HCT116 (cell line): ENCODE data around the gene PYCR2. TPM values are rescaled to one million over a fixed set of nuclear protein-coding genes. Genes with fewer than 3 reads are reported as not detected.
A peak's percentile ranks its signal among the peaks of the same experiment; 100 is the strongest.

Experiments
- ATAC-seq: fragments of 200-7000 bp; cut with Tn5 transposase; 2 replicates; pipeline ENCODE4 v1.9.1; 2020; ENCODE audit warnings: mild to moderate bottlenecking, moderate library complexity
- BruUV-seq: library from RNA; stranded (reverse); fragments of 400-500 nt; replicated peaks from 2 replicates; lab custom pipeline; 2021; lab: Mats Ljungman, UMichigan
- CTCF ChIA-PET: fragments of 300-600 bp; sonication (Branson Sonifier 250); formaldehyde crosslinking; loops from one replicate; lab custom pipeline; 2021; ENCODE audit warnings: antibody characterized with exemption; lab: Charles Lee
- POLR2A ChIA-PET: fragments of 300-600, 350-600 bp; sonication (Branson Sonifier 250); formaldehyde crosslinking; loops from one replicate; lab custom pipeline; 2021; ENCODE audit warnings: antibody characterized with exemption; lab: Charles Lee
- RAD21 ChIA-PET, 2 experiments: fragments of 300-600 bp; sonication (Branson Sonifier 250); formaldehyde crosslinking; loops; one replicate each; lab custom pipeline; 2023; ENCODE audit warnings: low total read pairs in 2 of 2; ENCODE audit not compliant: uncharacterized antibody in 2 of 2, unreplicated experiment in 2 of 2, low non-redundant PET in 1 of 2; lab: Charles Lee
- DNase-seq: peaks from one replicate; pipeline ENCODE4 v3.0.0-alpha.2; 2010; ENCODE audit warnings: low read depth, low spot score
- H2AFZ ChIP-seq: fragments of 200-600 bp; shearing (Covaris generic), sonication (generic); 2 replicates; pipeline ENCODE4 v1.6.1; 2017; ENCODE audit warnings: low read depth, mixed run types, mixed read lengths, antibody characterized with exemption, low read length; ENCODE audit not compliant: poor library complexity, severe bottlenecking
- H3K27ac ChIP-seq: 2 replicates; pipeline ENCODE4 v1.5.1; 2012; ENCODE audit warnings: low read depth, low read length
- H3K27me3 ChIP-seq: fragments of 200-600 bp; sonication (generic); 2 replicates; pipeline ENCODE4 v1.6.1; 2016; ENCODE audit warnings: mixed run types, low read length, mixed read lengths; ENCODE audit not compliant: insufficient read depth
- H3K36me3 ChIP-seq, 2 experiments: fragments of 200-500 bp in 1 of 2; fragments of 200-600 bp in 1 of 2; sonication (Bioruptor generic) in 1 of 2; sonication (generic) in 1 of 2; 2 replicates each; pipeline versions ENCODE4 v1.5.1 to v1.6.1; 2014 to 2016; ENCODE audit warnings: low read length in 2 of 2, inconsistent platforms in 1 of 2, mixed read lengths in 1 of 2, mixed run types in 1 of 2; ENCODE audit not compliant: insufficient read depth in 2 of 2, control insufficient read depth in 1 of 2
- H3K4me1 ChIP-seq, 2 experiments: fragments of 200-600 bp in 1 of 2; sonication (generic) in 1 of 2; 2 replicates each; pipeline versions ENCODE4 v1.5.1 to v1.6.1; 2012 to 2017; ENCODE audit warnings: low read length in 2 of 2, inconsistent platforms in 1 of 2, mild to moderate bottlenecking in 1 of 2, mixed read lengths in 1 of 2, mixed run types in 1 of 2, moderate library complexity in 1 of 2; ENCODE audit not compliant: insufficient read depth in 2 of 2, control insufficient read depth in 1 of 2
- H3K4me2 ChIP-seq: fragments of 200-600 bp; sonication (generic); 2 replicates; pipeline ENCODE4 v1.6.1; 2017; ENCODE audit warnings: mixed run types, low read length, mixed read lengths
- H3K4me3 ChIP-seq, 2 experiments: fragments of 200-600 bp in 1 of 2; sonication (generic) in 1 of 2; replicated peaks in 1 of 2; 2 replicates each; pipeline ENCODE4 v1.5.1; 2011 to 2016; ENCODE audit warnings: low read length in 2 of 2, control low read depth in 1 of 2, low read depth in 1 of 2, mild to moderate bottlenecking in 1 of 2, mixed read lengths in 1 of 2, mixed run types in 1 of 2
- H3K79me2 ChIP-seq: fragments of 200-600 bp; sonication (generic); 2 replicates; pipeline ENCODE4 v1.6.1; 2017; ENCODE audit warnings: mild to moderate bottlenecking, mixed run types, low read length, moderate library complexity, mixed read lengths; ENCODE audit not compliant: insufficient read depth
- H3K9ac ChIP-seq: fragments of 200-600 bp; sonication (generic); 2 replicates; pipeline ENCODE4 v1.6.1; 2016; ENCODE audit warnings: low read length, mixed read lengths
- H3K9me2 ChIP-seq: fragments of 200-600 bp; sonication (generic), shearing (Covaris generic); 2 replicates; pipeline ENCODE4 v1.6.1; 2017; ENCODE audit warnings: mixed run types, mild to moderate bottlenecking, moderate library complexity; ENCODE audit not compliant: insufficient read depth
- H3K9me3 ChIP-seq, 2 experiments: fragments of 200-500 bp in 1 of 2; fragments of 200-600 bp in 1 of 2; sonication (Bioruptor generic) in 1 of 2; sonication (generic) in 1 of 2; 2 replicates each; pipeline ENCODE4 v1.6.1; 2014 to 2017; ENCODE audit warnings: low read length in 2 of 2, mixed read lengths in 2 of 2, inconsistent platforms in 1 of 2, low read depth in 1 of 2, mild to moderate bottlenecking in 1 of 2, mixed run types in 1 of 2, moderate library complexity in 1 of 2; ENCODE audit not compliant: control insufficient read depth in 1 of 2, insufficient read depth in 1 of 2
- H4K20me1 ChIP-seq: fragments of 200-600 bp; sonication (generic), shearing (Covaris generic); 2 replicates; pipeline ENCODE4 v1.6.1; 2017; ENCODE audit warnings: mixed run types, mild to moderate bottlenecking, moderate library complexity; ENCODE audit not compliant: insufficient read depth
- CEBPB ChIP-seq: IDR thresholded peaks from 2 replicates; pipeline ENCODE4 v1.6.1; 2012; ENCODE audit warnings: low read depth
- CTCF ChIP-seq, 3 experiments: fragments of 200-600 bp in 1 of 3; sonication (generic) in 1 of 3; IDR thresholded peaks in 2 of 3; conservative IDR thresholded peaks in 1 of 3; 2 replicates each; pipeline ENCODE4 v1.5.1; 2012 to 2017; ENCODE audit warnings: low read depth in 2 of 3, low read length in 2 of 3, antibody characterized with exemption in 1 of 3, borderline replicate concordance in 1 of 3, control low read depth in 1 of 3, mild to moderate bottlenecking in 1 of 3, mixed read lengths in 1 of 3, mixed run types in 1 of 3, moderate library complexity in 1 of 3; ENCODE audit not compliant: insufficient read depth in 1 of 3
- RAD21 ChIP-seq: IDR thresholded peaks from 2 replicates; pipeline ENCODE4 v1.6.1; 2012; ENCODE audit warnings: low read depth, mild to moderate bottlenecking
- SIN3A ChIP-seq: IDR thresholded peaks from 2 replicates; pipeline ENCODE4 v1.6.1; 2012; ENCODE audit warnings: low read depth
- intact Hi-C: fragments of 100-400 bp; cut with micrococcal nuclease; formaldehyde crosslinking; loops from 2 replicates; pipeline ENCODE4 v1.10.0; 2022
- total RNA-seq: library from RNA; stranded (reverse); gene quantifications from one replicate; pipeline ENCODE4 v1.2.1, GENCODE V29; 2021; ENCODE audit not compliant: unreplicated experiment
- TF ChIP-seq, protein P1 (sequence below): IDR thresholded peaks from 2 replicates; pipeline ENCODE4 v1.6.1; 2012

PYCR2 gene
- total RNA-seq, 1 experiment from 2014 or later, result 107 TPM

DNA sequence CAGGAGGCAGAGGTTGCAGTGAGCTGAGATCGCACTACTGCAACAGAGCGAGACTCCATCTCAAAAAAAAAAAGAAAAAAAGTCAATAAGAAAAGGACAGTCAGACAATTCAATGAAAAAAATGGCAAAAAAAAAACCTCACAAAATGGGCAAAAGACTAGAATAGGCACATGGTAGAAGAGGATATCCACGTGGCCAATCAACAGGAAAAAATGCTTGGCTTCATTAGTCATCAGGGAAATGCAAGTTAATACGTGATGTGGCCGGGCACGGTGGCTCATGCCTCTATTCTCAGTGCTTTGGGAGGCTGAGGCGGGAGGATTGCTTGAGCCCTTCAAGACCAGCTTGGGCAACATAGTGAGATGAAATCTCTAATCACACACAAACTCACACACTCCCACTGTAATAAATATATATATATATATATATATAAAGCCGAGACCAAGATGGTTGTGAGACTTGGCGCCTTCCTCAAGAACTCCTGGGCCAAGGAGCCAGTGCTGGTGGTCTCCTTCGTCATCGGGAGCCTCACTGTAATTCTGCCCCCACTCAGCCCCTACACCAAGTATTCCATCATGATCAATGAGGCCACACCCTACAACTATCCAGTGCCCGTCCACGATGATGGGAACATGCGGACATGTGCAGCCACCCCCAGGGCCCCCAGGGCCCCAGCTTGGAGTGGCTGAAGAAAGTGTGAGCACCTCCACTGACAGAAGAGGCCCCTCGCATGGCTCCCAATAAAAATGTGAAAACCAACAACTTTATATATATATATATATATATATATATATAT, 39.9 kb upstream of the PYCR2 start:
- H3K36me3 ChIP-seq, result no peaks in the 10 kb centered on the region
- H4K20me1 ChIP-seq, result no peaks in the 10 kb centered on the region
- peaks cover 0 to 22% of the 10 kb centered on the region in 2 experiments; a peak in 2 of 4 replicates for H3K4me1 ChIP-seq
- H3K9me2 ChIP-seq, result no peaks in the 10 kb centered on the region
- no peak overlapping the region for H3K9ac ChIP-seq
- CTCF ChIA-PET, result interaction anchor here (1.0 to 1.4 kb wide), 4 partner anchors 15 to 657 kb away, joined by 3 to 9 read pairs (median 4); no protein-coding TSS in a partner anchor
- BruUV-seq, result no TSS peak
- H2AFZ ChIP-seq, result no peak overlapping the region
- POLR2A ChIA-PET, result no interaction called here
- TF ChIP-seq SIN3A, result no peak
- TF ChIP-seq, protein P1, sequence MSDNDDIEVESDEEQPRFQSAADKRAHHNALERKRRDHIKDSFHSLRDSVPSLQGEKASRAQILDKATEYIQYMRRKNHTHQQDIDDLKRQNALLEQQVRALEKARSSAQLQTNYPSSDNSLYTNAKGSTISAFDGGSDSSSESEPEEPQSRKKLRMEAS, result peak; percentile 35; the same call in 1 of the 2 replicates
- TF ChIP-seq, all 23 proteins: peak for 1
- Histone ChIP-seq H3K9me3 (no peaks in the 10 kb centered on the region), H3K4me3 (no peak overlapping the region), H3K27me3 (no peaks in the 10 kb centered on the region), H3K4me2 (no peak overlapping the region), H3K27ac (no peak overlapping the region), H3K79me2 (no peaks in the 10 kb centered on the region)
- ATAC-seq (no peak), DNase-seq (no peak)
- intact Hi-C loops, result no loop called here
- RAD21 ChIA-PET, result no interaction called here

GRCh38 chr1:225962440-225962975, 38.5 kb upstream of the PYCR2 start:
- H3K79me2 ChIP-seq, result no peaks in the 10 kb centered on the region
- no peaks in the 10 kb centered on the region for H3K9me2 ChIP-seq
- ATAC-seq (peak; percentile 96), DNase-seq (no peak)
- H3K4me1 ChIP-seq, result peaks cover 0 to 8% of the 10 kb centered on the region in 2 experiments; a peak in 2 of 4 replicates
- no peak overlapping the region for H3K27ac ChIP-seq
- no peak overlapping the region for H3K9ac ChIP-seq
- ChIA-PET CTCF (interaction anchor here (0.7 to 2.8 kb wide), 9 partner anchors 8 to 655 kb away, joined by 3 to 15 read pairs (median 3); partner anchors contain the start of gene PYCR2), POLR2A (interaction anchor here (0.5 kb wide), 1 partner anchor 11 kb away, joined by 4 read pairs; no protein-coding TSS in a partner anchor), RAD21 (no interaction called here)
- no peaks in the 10 kb centered on the region for H4K20me1 ChIP-seq
- H2AFZ ChIP-seq, result peak overlapping the region; percentile 40
- no peak overlapping the region for H3K4me3 ChIP-seq
- peak overlapping the region; percentile 32; the same call in 1 of the 2 replicates for H3K4me2 ChIP-seq
- no peaks in the 10 kb centered on the region for H3K9me3 ChIP-seq
- no peaks in the 10 kb centered on the region for H3K36me3 ChIP-seq
- no TSS peak for BruUV-seq
- no peaks in the 10 kb centered on the region for H3K27me3 ChIP-seq
- intact Hi-C loops, result no loop called here
- TF ChIP-seq CEBPB (no peak), CTCF (IDR thresholded peaks at IDR 0.05 in 2 of 3, conservative IDR thresholded peaks at IDR 0.05 in 1 of 3; ENCODE audit: borderline replicate concordance in 1 of 3, insufficient read depth in 1 of 3, low read depth in 2 of 3, low read length in 2 of 3) (peak; percentile 86 to 92 (median 90)), RAD21 (peak; percentile 68)
